Fibroblast of villous mesenchyme (primary cell): Measurements from ENCODE around the gene ZNF425. TPM values are rescaled to one million over a fixed set of nuclear protein-coding genes. Genes with fewer than 3 reads are reported as not detected.
A peak's percentile ranks its signal among the peaks of the same experiment; 100 is the strongest.

Source experiments
- DNase-seq: peaks from one replicate; pipeline ENCODE4 v3.0.0-alpha.2; 2010; ENCODE audit warnings: low read depth
- H3K4me3 ChIP-seq: 2 replicates; pipeline ENCODE4 v1.5.1; 2011; ENCODE audit warnings: low read depth, mild to moderate bottlenecking, low read length
- total RNA-seq: library from RNA; depleted of rRNA; stranded (reverse); fragments of >200 nt; gene quantifications from 2 replicates; pipeline ENCODE4 v1.2.3, GENCODE V29; 2012
- TF ChIP-seq, protein P1 (sequence below): IDR thresholded peaks from 2 replicates; pipeline ENCODE4 v1.5.1; 2012; ENCODE audit warnings: low read depth, mild to moderate bottlenecking, low read length; ENCODE audit not compliant: insufficient read depth

Gene ZNF425
- total RNA-seq, 1 donor: 3.5 TPM

DNA sequence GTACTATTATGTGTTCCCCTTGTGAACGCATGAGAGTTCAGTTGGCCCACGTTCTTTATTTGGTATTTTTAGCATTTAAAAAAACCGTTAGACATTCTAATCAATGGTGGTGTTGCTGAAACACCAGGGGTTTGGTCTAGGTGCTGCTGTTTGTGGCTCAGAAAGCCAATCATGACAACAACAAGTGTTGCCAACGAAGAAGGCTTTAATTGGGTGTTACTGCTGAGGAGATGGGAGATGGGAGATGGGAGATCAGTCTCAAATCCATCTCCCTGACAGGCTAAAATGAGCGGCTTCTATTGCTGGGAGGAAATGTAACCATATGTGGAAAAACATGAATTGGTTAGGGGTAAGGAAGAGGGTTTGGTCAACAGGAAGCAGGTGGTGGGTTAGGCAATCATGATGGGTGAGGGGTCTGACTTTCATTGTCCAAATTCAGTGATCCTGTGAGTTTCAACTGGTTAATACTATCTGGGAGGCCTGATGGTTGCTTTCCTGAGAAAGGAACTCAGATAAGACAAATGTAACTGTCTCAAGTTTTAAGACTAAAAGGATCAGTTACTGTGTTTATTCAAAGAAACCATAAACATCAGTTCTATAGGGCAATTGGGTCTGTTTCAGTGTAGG is 4.6 kb upstream of the ZNF425 start:
- TF ChIP-seq, protein P1, sequence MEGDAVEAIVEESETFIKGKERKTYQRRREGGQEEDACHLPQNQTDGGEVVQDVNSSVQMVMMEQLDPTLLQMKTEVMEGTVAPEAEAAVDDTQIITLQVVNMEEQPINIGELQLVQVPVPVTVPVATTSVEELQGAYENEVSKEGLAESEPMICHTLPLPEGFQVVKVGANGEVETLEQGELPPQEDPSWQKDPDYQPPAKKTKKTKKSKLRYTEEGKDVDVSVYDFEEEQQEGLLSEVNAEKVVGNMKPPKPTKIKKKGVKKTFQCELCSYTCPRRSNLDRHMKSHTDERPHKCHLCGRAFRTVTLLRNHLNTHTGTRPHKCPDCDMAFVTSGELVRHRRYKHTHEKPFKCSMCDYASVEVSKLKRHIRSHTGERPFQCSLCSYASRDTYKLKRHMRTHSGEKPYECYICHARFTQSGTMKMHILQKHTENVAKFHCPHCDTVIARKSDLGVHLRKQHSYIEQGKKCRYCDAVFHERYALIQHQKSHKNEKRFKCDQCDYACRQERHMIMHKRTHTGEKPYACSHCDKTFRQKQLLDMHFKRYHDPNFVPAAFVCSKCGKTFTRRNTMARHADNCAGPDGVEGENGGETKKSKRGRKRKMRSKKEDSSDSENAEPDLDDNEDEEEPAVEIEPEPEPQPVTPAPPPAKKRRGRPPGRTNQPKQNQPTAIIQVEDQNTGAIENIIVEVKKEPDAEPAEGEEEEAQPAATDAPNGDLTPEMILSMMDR: no peak
- no peak for DNase-seq
- H3K4me3 ChIP-seq: no peak overlapping the region

DNA sequence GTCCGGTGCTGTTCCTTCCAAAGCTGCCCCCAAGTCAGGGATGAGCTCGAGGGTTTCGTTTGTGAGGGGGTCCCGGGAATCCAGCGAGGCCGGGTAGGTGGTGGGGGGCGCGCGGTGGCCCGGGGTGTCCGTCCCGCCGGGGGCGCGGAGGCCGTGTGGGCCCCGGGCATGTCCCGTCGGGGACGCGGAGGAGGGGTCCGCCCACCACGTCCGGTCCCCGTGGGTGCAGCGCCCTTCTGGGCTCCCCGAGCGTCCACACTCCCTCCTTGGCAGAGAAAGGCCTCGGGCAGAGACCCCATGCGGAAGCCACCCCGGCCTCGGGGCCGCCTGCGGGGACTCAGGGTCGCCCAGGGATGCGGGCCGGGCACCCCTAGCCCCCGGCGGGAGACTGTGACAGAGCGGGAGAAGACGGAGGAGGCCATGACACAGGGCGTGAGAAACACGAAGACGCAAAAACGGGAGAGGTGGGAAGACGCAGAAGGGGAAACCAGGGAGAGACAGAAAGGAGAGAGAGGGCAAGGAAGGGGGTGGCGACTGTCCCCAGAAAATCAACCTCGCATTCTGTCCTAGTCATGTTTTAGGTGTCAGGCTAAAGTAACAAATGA is 640 bp upstream of the ZNF425 start:
- DNase-seq: peak; percentile 12

DNA sequence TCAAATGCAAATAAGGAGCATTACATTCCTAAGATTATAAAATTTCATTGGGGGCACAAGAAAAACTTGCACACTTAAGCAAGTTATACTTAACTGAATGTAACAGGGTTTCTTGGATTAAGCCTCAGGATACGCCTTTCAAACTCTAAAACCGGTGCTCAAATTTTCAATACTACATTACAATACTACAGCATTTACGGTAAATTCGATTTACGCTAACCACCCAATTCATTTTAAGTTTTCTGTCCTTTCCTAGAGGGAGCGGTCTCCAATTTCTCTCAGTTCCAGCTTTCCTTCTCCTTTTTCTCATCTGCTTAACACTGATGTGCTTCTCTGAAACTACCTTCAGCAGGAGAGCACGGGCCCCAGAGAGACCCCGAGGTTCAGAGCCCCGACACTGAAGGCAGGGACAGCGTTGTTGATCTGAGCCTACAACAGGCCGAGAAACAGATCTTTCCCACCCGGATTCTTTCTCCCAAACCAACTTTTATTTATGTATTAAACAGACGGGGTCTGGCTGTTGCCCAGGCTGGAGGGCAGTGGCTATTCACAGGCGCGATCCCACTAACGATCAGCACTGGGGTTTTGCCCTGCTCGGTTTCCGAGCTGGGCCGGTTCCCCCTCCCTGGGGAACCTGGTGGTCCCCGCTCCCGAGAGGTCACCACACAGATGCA is 798 bp downstream of the ZNF425 start:
- peak overlapping the region; percentile 71 for H3K4me3 ChIP-seq
- TF ChIP-seq, protein P1: no peak
- DNase-seq: peak; percentile 22

More for the DNA sequence above, 640 bp upstream of the ZNF425 start:
- peak overlapping the region; percentile 71 for H3K4me3 ChIP-seq
- TF ChIP-seq, protein P1: no peak

DNA sequence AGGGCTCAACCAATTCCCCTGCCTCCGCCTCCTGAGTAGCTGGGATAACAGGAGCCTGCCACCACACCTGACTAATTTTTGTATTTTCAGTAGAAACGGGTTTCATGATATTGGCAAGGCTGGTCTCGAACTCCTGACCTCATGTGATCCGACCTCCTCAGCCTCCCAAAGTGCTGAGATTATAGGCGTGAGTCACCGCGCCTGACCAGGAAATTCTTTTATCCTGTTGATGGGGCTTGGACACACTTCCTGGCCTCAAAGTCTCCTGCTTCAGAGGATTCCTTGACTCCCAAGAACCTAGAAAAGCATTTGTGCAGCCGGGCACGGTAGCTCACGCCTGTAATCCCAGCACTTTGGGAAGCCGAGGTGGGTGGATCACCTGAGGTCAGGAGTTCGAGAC is 16.2 kb downstream of the ZNF425 start:
- no peak overlapping the region for H3K4me3 ChIP-seq
- TF ChIP-seq, protein P1: no peak
- DNase-seq: no peak

DNA sequence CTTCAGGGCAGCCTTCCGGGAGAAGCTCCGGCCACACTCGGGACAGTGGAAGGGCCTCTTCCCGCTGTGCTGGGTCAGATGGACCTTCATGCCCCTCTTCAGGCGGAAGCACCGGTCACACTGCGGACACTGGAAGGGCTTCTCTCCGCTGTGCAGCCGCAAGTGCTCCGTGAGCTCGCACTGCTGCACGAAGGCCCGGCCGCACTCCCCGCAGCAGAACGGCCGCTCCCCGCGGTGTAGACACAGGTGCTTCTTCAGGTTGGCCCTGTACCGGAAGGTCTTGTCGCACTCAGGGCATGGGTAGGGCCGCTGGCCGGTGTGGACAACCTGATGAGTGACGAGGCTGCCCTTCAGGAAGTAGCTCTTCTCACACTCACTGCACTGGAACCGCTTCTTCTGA is 21.4 kb downstream of the ZNF425 start:
- H3K4me3 ChIP-seq: no peak overlapping the region
- no peak for DNase-seq
- TF ChIP-seq, protein P1: no peak

DNA sequence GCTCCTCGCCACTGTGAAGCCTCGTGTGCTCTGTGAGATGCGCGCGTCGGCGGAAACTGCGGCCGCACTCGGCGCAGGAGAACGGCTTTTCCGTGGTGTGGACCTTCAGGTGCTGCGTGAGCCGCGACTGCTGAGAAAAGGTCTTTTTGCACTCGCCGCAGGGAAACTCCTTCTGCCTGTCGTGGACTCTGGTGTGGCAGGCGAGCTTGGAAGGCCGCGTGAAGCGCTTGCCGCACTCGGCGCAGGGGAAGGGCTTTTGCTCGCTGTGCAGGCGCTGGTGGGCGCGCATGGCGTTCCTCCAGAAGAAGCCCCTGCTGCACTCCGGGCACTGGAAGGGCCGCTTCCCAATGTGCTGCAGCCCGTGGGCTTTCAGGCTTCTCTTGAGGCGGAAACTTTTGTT is 21.9 kb downstream of the ZNF425 start:
- no peak for DNase-seq
- H3K4me3 ChIP-seq: no peak overlapping the region
- TF ChIP-seq, protein P1: no peak

DNA sequence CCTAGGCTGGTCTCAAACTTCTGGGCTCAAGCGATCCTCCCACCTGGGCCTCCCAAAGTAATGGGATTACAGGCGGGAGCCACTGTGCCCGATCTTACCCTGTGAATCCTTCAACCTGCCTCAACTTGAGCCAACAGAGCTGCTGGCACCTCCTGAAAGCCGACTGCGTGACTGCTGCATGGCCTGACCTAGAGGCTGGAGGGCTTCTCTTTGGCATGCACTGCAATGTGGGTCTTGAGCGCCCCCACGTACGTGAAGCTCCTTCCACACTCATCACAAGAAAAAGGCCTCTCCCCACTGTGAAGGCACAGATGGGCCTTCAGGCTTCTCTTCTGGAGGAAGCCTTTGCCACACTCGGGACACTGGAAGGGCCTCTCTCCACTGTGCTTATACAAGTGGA is 22.7 kb downstream of the ZNF425 start:
- H3K4me3 ChIP-seq: no peak overlapping the region
- TF ChIP-seq, protein P1: no peak
- DNase-seq: no peak
